Measurements from ENCODE around the gene PHLDA3.

DNA sequence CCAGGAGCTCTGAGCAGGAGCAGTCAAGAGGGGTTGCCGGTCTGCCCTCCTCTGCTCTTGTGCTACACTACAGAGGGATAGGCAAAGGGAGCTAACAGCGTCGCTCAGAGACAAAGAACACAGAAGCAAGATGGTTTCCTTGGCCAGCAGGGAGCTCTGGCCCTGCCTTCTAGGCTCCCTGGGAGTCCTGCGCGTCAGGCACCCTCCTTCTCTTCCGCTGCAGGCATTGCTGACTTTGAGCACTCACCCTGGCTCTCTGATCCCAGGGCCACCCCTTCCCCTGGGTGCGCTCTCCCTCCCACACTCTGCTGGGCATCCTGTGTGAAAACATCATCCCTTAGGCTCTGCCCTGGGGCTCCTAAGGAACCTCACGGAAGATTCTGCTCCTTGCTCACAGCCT, 47.9 kb downstream of the PHLDA3 start:
- TF ChIP-seq ZEB2 (tag by site-specific recombination; IDR thresholded peaks at IDR 0.05): no peak
- TF ChIP-seq, protein P1, sequence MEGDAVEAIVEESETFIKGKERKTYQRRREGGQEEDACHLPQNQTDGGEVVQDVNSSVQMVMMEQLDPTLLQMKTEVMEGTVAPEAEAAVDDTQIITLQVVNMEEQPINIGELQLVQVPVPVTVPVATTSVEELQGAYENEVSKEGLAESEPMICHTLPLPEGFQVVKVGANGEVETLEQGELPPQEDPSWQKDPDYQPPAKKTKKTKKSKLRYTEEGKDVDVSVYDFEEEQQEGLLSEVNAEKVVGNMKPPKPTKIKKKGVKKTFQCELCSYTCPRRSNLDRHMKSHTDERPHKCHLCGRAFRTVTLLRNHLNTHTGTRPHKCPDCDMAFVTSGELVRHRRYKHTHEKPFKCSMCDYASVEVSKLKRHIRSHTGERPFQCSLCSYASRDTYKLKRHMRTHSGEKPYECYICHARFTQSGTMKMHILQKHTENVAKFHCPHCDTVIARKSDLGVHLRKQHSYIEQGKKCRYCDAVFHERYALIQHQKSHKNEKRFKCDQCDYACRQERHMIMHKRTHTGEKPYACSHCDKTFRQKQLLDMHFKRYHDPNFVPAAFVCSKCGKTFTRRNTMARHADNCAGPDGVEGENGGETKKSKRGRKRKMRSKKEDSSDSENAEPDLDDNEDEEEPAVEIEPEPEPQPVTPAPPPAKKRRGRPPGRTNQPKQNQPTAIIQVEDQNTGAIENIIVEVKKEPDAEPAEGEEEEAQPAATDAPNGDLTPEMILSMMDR (tag by site-specific recombination; IDR thresholded peaks at IDR 0.05): no peak
- TF ChIP-seq ZNF658 (tag by site-specific recombination; IDR thresholded peaks at IDR 0.05): no peak
- TF ChIP-seq, protein P2, sequence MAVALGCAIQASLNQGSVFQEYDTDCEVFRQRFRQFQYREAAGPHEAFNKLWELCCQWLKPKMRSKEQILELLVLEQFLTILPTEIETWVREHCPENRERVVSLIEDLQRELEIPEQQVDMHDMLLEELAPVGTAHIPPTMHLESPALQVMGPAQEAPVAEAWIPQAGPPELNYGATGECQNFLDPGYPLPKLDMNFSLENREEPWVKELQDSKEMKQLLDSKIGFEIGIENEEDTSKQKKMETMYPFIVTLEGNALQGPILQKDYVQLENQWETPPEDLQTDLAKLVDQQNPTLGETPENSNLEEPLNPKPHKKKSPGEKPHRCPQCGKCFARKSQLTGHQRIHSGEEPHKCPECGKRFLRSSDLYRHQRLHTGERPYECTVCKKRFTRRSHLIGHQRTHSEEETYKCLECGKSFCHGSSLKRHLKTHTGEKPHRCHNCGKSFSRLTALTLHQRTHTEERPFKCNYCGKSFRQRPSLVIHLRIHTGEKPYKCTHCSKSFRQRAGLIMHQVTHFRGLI (tag by site-specific recombination; IDR thresholded peaks at IDR 0.05): no peak
- no peak for TF ChIP-seq ZNF549 (tag by site-specific recombination; IDR thresholded peaks at IDR 0.05)
- TF ChIP-seq OVOL3 (tag by site-specific recombination; IDR thresholded peaks at IDR 0.05): no peak
- no peak for TF ChIP-seq ZNF670 (tag by site-specific recombination; IDR thresholded peaks at IDR 0.05; ENCODE audit: low read depth)
